K562 (cell line): ENCODE data around the gene ANKRD2. TPM values are rescaled to one million over a fixed set of nuclear protein-coding genes. Genes with fewer than 3 reads are reported as not detected.

Experiments used
- ATAC-seq: fragments of 200-7000 bp; cut with Tn5 transposase; 3 replicates; pipeline ENCODE4 v1.9.1; 2020; ENCODE audit warnings: moderate library complexity
- BruUV-seq: library from RNA; stranded (reverse); fragments of 400-500 nt; replicated peaks from 2 replicates; lab custom pipeline; 2021; lab: Mats Ljungman, UMichigan
- CTCF ChIA-PET: fragments of 300-600 bp; formaldehyde crosslinking; extraction: SDS; loops from one replicate; lab custom pipeline; 2021; ENCODE audit warnings: low intra/inter-chr PET ratio; lab: Yijun Ruan, JAX
- POLR2A ChIA-PET: fragments of 300-600, 350-650 bp; sonication (Branson Sonifier 250); formaldehyde crosslinking; extraction: SDS; loops from one replicate; lab custom pipeline; 2021; ENCODE audit warnings: antibody characterized with exemption, inconsistent platforms; lab: Yijun Ruan, JAX
- DNase-seq, 4 experiments: peaks; one replicate each; pipeline versions ENCODE4 v3.0.0 to v3.0.0-alpha.2; 2011 to 2018; ENCODE audit warnings: low spot score in 3 of 4, mixed read lengths in 3 of 4; ENCODE audit errors: extremely low read depth in 1 of 4
- FAIRE-seq: peaks from 2 replicates; lab custom pipeline; 2011; peaks lifted over from hg19 to GRCh38; lab: Jason Lieb, UNC
- H2AFZ ChIP-seq: 2 replicates; pipeline ENCODE4 v1.6.0; 2011; ENCODE audit warnings: low read depth, low read length, control low read depth, inconsistent platforms
- H3K27ac ChIP-seq: fragments of 200-600 bp; 3 replicates; pipeline ENCODE4 v1.8.0; 2011; ENCODE audit warnings: low read depth, mild to moderate bottlenecking, control low read depth, inconsistent platforms, low read length, moderate library complexity, mixed read lengths; ENCODE audit errors: extremely low read depth
- H3K27me3 ChIP-seq, 2 experiments: fragments of 300-600 bp in 1 of 2; 2 replicates in 1 of 2; 3 replicates in 1 of 2; pipeline versions ENCODE4 v1.6.0 to v1.8.0; 2011; ENCODE audit warnings: inconsistent platforms in 2 of 2, low read length in 2 of 2, mild to moderate bottlenecking in 1 of 2, mixed read lengths in 1 of 2, moderate library complexity in 1 of 2; ENCODE audit not compliant: control insufficient read depth in 2 of 2, insufficient read depth in 2 of 2
- H3K36me3 ChIP-seq: fragments of 300-600 bp; 3 replicates; pipeline ENCODE4 v1.8.0; 2011; ENCODE audit warnings: mild to moderate bottlenecking, low read length, inconsistent platforms; ENCODE audit not compliant: control insufficient read depth, insufficient read depth
- H3K4me1 ChIP-seq, 2 experiments: fragments of 200-600 bp in 1 of 2; replicated peaks in 1 of 2; 2 replicates in 1 of 2; 3 replicates in 1 of 2; pipeline versions ENCODE4 v1.5.1 to v1.8.0; 2011; ENCODE audit warnings: inconsistent platforms in 2 of 2, low read length in 2 of 2, mild to moderate bottlenecking in 1 of 2, mixed read lengths in 1 of 2, moderate library complexity in 1 of 2; ENCODE audit not compliant: control insufficient read depth in 2 of 2, insufficient read depth in 2 of 2
- H3K4me2 ChIP-seq: 2 replicates; pipeline ENCODE4 v1.6.1; 2011; ENCODE audit warnings: low read length, control low read depth, inconsistent platforms, mixed read lengths; ENCODE audit not compliant: insufficient read depth
- H3K4me3 ChIP-seq: fragments of 200-600 bp; sonication (generic), shearing (Covaris generic); 2 replicates; pipeline ENCODE4 v1.5.1; 2016; ENCODE audit warnings: control low read depth, inconsistent platforms
- H3K79me2 ChIP-seq: fragments of 200-600 bp; 3 replicates; pipeline ENCODE4 v1.8.0; 2011; ENCODE audit warnings: low read length, inconsistent platforms; ENCODE audit not compliant: control insufficient read depth, insufficient read depth
- H3K9ac ChIP-seq, 2 experiments: 2 replicates each; pipeline versions ENCODE4 v1.6.0 to v1.6.1; 2011; ENCODE audit warnings: low read depth in 2 of 2, low read length in 2 of 2, control low read depth in 1 of 2, inconsistent platforms in 1 of 2, mild to moderate bottlenecking in 1 of 2, mixed read lengths in 1 of 2; ENCODE audit not compliant: insufficient read depth in 1 of 2
- H3K9me1 ChIP-seq: one replicate; pipeline ENCODE4 v1.6.0; 2011; ENCODE audit warnings: inconsistent platforms, mild to moderate bottlenecking, low read length, moderate library complexity; ENCODE audit not compliant: control insufficient read depth, insufficient read depth
- H3K9me3 ChIP-seq: replicated peaks from 2 replicates; pipeline ENCODE4 v1.5.1; 2011; ENCODE audit warnings: low read depth, low read length, inconsistent platforms; ENCODE audit not compliant: control insufficient read depth, insufficient read depth
- H4K20me1 ChIP-seq: replicated peaks from 2 replicates; pipeline ENCODE4 v1.6.1; 2011; ENCODE audit warnings: low read length, inconsistent platforms, mixed read lengths; ENCODE audit not compliant: control insufficient read depth, insufficient read depth
- ARHGAP35 ChIP-seq: fragments of 450-650 bp; IDR thresholded peaks from 2 replicates; pipeline ENCODE4 v1.6.1; 2018; ENCODE audit not compliant: partially characterized antibody
- ETV6 ChIP-seq, 3 experiments: fragments of 150-350 bp in 1 of 3; sonication (generic) in 1 of 3; formaldehyde crosslinking in 1 of 3; IDR thresholded peaks; 2 replicates each; pipeline versions ENCODE4 v1.6.1 to v1.8.0; 2014 to 2022; ENCODE audit warnings: borderline replicate concordance in 2 of 3, low read depth in 2 of 3, antibody characterized with exemption in 1 of 3, low read length in 1 of 3, mild to moderate bottlenecking in 1 of 3, missing genetic modification reagents in 1 of 3
- FOXJ2 ChIP-seq: fragments of 200-800 bp; sonication (Bioruptor generic); IDR thresholded peaks from 2 replicates; pipeline ENCODE4 v1.6.1; 2016; ENCODE audit warnings: missing genetic modification characterization, missing compliant biosample characterization
- NFIC ChIP-seq: fragments of 450-650 bp; IDR thresholded peaks from 2 replicates; pipeline ENCODE4 v1.6.1; 2017; ENCODE audit warnings: mild to moderate bottlenecking, inconsistent platforms
- ZC3H11A ChIP-seq: IDR thresholded peaks from 2 replicates; pipeline ENCODE4 v1.6.1; 2012; ENCODE audit warnings: low read depth, low read length, improper control_type of control experiment
- ZEB2 ChIP-seq: fragments of 450-650 bp; IDR thresholded peaks from 2 replicates; pipeline ENCODE4 v1.6.1; 2016
- ZNF407 ChIP-seq: fragments of 450-650 bp; IDR thresholded peaks from 2 replicates; pipeline ENCODE4 v1.6.1; 2016; ENCODE audit warnings: low read depth
- WGBS: fragments of 100-300 bp; shearing (Covaris generic); methylation state at CpG from one replicate; pipeline ENCODE4 v1.1.6; 2016; ENCODE audit warnings: low coverage, mixed read lengths; ENCODE audit not compliant: insufficient coverage; ENCODE audit errors: missing lambda C conversion rate; 5-methylcytosine and 5-hydroxymethylcytosine counted together
- in situ Hi-C: fragments of 300-500 bp; cut with MboI; formaldehyde crosslinking; loops from 4 replicates; pipeline ENCODE4 v1.15.0; 2018; ENCODE audit warnings: inconsistent platforms, mixed read lengths
- intact Hi-C: fragments of 100-400 bp; cut with micrococcal nuclease; formaldehyde crosslinking; loops from 2 replicates; pipeline ENCODE4 v1.14.2; 2022
- polyA plus RNA-seq, 8 experiments: library from polyadenylated mRNA; depleted of rRNA in 4 of 8; stranded (reverse) in 5 of 8; unstranded in 3 of 8; fragments of >200 nt; fragmentation: Nextera tagmentation in 2 of 8; fragmentation: Illumina TruSeq in 1 of 8; extraction: Ambion mirVana in 2 of 8; extraction: Trizol in 1 of 8; gene quantifications; 2 replicates each; pipeline versions ENCODE4 v1.2.1 to v1.2.3, GENCODE V29; 2011 to 2014; ENCODE audit warnings: inconsistent platforms in 1 of 8, missing spikeins in 1 of 8
- total RNA-seq, 7 experiments: library from RNA; depleted of rRNA in 6 of 7; stranded (reverse); fragments of >200 nt in 6 of 7; fragmentation: Illumina TruSeq in 2 of 7; extraction: Trizol in 2 of 7; gene quantifications; 2 replicates each; pipeline versions ENCODE4 v1.2.1 to v1.2.3, GENCODE V29; 2011 to 2021; ENCODE audit warnings: low replicate concordance in 1 of 7

ANKRD2 gene
- total and polyA plus RNA-seq, 9 of the 15 experiments (the other 6 are each of a cell fraction or from before 2014, with no cell fraction given) = not detected

DNA sequence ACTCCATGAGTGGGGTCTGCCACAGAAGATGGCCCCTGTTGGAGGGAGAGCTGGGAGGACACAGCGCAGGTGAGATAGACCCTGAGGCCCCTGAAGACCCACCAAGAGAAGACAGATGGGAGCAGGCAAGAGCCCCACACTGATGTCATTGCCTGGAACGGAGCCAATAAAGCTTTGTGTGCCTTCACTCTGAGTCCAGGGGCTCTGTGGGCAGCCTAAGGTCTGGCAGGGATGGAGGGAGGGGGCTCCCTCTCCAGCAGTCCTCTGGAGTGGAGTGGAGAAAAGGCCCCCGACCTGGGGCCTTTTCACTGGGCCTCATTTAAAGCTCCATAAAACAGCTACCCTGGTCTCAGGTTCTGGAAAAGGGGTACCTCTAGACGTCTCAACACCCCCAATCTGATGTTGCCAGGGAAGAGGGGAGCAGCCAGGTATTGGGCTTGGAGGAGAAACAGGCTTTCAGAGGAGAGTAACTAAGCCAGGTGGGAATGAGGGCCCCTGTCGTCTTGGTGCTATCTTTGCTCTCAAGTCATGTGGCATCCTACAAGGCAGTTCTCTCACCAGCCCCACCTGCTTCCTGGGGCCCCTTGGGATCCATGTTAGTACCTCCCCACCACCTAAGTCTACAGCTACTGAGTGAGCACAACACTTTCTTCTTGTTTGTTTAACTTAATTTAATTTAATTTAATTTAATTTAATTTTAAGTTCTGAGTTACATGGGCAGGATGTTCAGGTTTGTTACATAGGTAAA, 18.3 kb downstream of the ANKRD2 start:
- no peaks in the 10 kb centered on the region for H3K79me2 ChIP-seq
- ATAC-seq = no peak
- no peak overlapping the region for H3K4me3 ChIP-seq
- ChIA-PET CTCF (no interaction called here), POLR2A (interaction anchor here (0.8 kb wide), 1 partner anchor 40 kb away, joined by 3 read pairs; no protein-coding TSS in a partner anchor)
- BruUV-seq = no TSS peak
- TF ChIP-seq FOXJ2 (tag) (no peak), NFIC (peak; percentile 75), ARHGAP35 (no peak)
- no peak overlapping the region for H3K27ac ChIP-seq
- no peak overlapping the region; a peak in 1 of 4 replicates for H3K9ac ChIP-seq
- H2AFZ ChIP-seq = no peak overlapping the region
- in situ Hi-C loops (no loop called here), intact Hi-C loops (no loop called here)
- WGBS = 0% methylated on average over 3 of the region's 5 CpGs
- H3K9me1 ChIP-seq = no peaks in the 10 kb centered on the region
- no peaks in the 10 kb centered on the region for H3K9me3 ChIP-seq
- no peaks in the 10 kb centered on the region for H3K27me3 ChIP-seq
- no peak overlapping the region for H3K4me2 ChIP-seq
- peaks cover 0 to under 1% of the 10 kb centered on the region in 2 experiments; a peak in 3 of 5 replicates for H3K4me1 ChIP-seq
- H3K36me3 ChIP-seq = no peaks in the 10 kb centered on the region
- no peak for FAIRE-seq
- DNase-seq = no peak
- H4K20me1 ChIP-seq = no peaks in the 10 kb centered on the region

GRCh38 chr10:97593421-97593820, 20.8 kb downstream of the ANKRD2 start:
- Histone ChIP-seq H3K79me2 (no peaks in the 10 kb centered on the region), H3K27me3 (no peaks in the 10 kb centered on the region), H4K20me1 (no peaks in the 10 kb centered on the region), H3K9me1 (no peaks in the 10 kb centered on the region), H2AFZ (no peak overlapping the region), H3K36me3 (no peaks in the 10 kb centered on the region), H3K9ac (no peak overlapping the region), H3K4me1 (peaks cover 11 to 23% of the 10 kb centered on the region in 2 experiments; a peak in 4 of 5 replicates), H3K9me3 (no peaks in the 10 kb centered on the region), H3K4me2 (no peak overlapping the region), H3K4me3 (no peak overlapping the region), H3K27ac (no peak overlapping the region)
- CTCF ChIA-PET = no interaction called here
- in situ Hi-C loops (no loop called here), intact Hi-C loops (no loop called here)
- BruUV-seq = no TSS peak
- 70% methylated on average over 3 of the region's 4 CpGs for WGBS
- no peak for ATAC-seq
- POLR2A ChIA-PET = no interaction called here
- FAIRE-seq = no peak
- no peak for DNase-seq
- TF ChIP-seq ZEB2 (no peak), ZC3H11A (no peak), ETV6 (IDR thresholded peaks at IDR 0.05; ENCODE audit: borderline replicate concordance in 1 of 2, low read depth in 2 of 2, low read length in 1 of 2) (no peak), ETV6 (CRISPR knock-in tag; IDR thresholded peaks at IDR 0.05; ENCODE audit: borderline replicate concordance) (no peak), ZNF407 (no peak)
